Measurements from ENCODE around the gene ZNF22.

GRCh38 chr10:44980309-44981171, 20.2 kb upstream of the ZNF22 start:
- no peak for TF ChIP-seq CTCF (IDR thresholded peaks at IDR 0.05)
- no peak for TF ChIP-seq POLR2AphosphoS5 (IDR thresholded peaks at IDR 0.05; ENCODE audit: insufficient read depth in 1 of 2, low read depth in 1 of 2)

All from vagina (tissue), 2 donors.